Superior temporal gyrus (tissue), 1 donor: Measurements from ENCODE around the gene DOCK9.
"Not testable (repeated sequence)": the region's sequence is repeated elsewhere in the genome, so short reads cannot be mapped to it uniquely, and the experiment has no call there.

Experiments
- DNase-seq: peaks from one replicate; pipeline ENCODE4 v3.0.0-alpha.2; 2016; ENCODE audit errors: extremely low spot score

DOCK9 gene

DNA sequence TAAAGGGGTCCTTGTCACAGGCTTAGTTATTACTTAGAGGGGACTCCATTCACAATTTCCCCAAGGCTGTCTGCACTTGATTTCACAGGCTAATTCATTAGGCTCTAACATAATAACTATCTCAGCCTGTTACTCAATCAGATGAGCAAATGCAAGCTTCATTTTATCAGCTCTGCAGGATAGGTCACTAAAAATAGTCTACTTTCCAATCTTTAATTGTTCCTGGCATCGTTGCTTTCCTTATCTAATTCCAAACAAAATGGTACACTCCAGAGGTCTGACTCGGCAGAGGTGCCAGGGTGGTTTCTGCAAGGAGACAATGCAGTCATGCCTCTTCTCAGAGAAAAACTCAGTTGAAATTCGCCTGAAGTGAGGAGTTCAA is 155.6 kb downstream of the DOCK9 start:
- no peak for DNase-seq

GRCh38 chr13:98821372-98822224 is 156.3 kb downstream of the DOCK9 start:
- no peak for DNase-seq

GRCh38 chr13:98820744-98821371 is 157.0 kb downstream of the DOCK9 start:
- no peak for DNase-seq

GRCh38 chr13:98820300-98820699 is 157.6 kb downstream of the DOCK9 start:
- no peak for DNase-seq

DNA sequence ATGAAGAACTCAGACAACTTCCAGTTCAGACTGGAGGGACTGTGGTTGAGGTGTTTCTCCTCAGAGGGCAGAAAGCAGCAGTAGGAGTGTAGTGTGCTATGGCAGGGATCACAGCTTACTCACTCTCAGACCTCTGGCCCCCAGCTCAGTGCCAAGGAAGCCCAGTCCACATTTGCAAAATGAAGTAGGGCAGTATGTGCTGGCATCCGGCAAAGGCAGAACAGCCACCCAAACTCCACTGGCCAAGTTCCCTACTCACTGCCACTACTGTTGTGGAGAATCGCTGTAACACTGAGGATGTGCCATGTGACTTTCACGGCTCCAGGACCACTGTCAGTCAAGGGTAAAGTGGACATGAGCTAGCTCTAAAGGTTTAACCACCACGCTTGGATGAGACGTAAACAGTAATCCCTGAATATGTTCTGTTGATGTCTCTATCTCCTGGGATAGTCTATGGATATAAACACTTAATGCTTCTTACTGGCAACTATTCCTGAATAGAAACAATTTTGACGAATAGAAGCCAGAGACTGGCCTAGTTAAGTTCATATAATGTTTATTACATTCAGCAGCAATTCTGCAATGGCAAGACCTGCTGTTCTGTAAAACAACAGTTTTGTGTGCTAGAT is 158.4 kb downstream of the DOCK9 start:
- DNase-seq: no peak

DNA sequence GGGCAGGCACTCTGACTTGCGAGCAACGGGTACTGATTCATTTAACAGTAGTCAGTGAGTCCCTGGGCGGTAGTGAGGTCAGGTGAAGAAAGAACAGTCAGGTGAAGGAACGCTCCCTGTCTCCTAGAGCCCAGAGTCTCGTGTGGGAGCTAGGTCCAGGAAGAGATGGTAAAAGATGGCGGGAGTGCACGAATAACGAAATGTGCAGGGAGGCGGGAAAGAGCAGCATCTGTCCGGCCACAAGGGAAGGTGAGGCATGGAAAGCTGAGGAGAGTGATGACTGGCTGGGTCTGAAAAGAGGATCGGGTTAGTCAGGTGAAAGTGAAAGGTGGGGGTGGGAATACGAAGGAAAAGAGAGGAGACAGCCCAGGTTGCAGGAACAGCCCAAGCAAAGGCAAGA is 161.5 kb downstream of the DOCK9 start:
- no peak for DNase-seq

DNA sequence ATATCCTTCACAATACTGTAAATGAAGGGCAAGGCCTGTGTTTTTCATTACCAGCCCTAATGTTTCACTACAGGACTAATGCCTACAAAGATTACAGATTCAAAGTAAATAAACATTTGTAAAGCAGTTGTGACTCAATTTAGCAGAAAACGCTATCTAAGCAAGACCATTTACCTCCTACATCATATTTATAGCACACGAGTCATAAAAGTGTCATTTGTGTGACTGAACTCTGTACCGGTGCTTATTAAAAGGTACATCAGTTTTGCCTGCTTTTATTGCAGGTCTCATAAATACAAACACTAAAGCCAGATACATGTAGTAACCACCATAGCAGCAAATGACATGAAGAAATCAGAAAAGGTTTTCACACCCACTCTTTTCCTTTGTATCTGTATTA is 163.9 kb downstream of the DOCK9 start:
- no peak for DNase-seq

DNA sequence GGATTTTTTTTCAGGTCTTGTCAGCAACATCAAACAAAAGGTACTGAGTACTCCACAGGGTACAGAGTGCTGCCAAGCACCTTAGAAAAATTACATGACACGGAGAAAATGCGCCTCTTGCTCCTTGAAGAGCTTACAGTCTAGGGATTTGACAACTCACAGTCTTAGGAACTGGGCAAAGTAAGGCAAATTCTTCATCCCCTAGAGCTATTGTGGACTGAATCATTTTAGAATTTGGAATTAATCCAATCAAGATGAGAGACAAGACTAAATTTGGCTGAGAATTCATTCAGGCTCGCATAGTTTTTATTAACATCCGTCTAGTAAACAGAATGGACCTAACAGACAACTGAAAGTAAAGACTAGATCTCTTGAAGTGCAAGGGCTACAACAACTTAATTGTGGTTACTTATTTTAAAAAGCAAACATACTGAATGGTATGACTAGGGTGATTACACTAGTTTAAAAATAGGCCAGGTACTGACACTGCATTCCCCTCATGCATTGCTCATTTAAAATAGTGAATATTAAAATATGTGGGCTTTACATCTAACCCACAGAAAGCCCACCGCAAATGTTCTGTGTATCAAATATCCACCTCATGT is 165.6 kb downstream of the DOCK9 start:
- DNase-seq: not testable (repeated sequence)

GRCh38 chr13:98810746-98811145 is 167.1 kb downstream of the DOCK9 start:
- DNase-seq: no peak

DNA sequence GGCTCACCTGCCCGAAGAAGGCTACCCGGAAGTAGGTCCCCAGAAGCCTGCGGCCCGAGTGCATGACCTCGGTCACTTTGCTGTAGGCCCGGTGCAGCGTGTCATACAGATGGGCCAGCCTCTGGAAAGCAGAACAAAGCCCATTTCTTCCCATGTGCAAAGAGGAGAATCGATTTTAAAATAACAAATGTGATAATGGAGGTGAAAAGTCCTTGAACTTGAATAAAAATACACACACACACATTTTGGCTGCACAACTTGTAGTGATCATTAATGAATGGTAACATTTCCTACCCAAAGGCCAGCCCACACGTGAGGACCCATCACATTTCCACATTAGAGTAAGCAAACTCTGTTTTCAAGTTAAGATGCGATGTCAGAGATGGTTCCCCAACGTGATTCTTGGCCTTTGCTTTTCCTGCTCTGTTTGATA is 168.5 kb downstream of the DOCK9 start:
- DNase-seq: no peak

DNA sequence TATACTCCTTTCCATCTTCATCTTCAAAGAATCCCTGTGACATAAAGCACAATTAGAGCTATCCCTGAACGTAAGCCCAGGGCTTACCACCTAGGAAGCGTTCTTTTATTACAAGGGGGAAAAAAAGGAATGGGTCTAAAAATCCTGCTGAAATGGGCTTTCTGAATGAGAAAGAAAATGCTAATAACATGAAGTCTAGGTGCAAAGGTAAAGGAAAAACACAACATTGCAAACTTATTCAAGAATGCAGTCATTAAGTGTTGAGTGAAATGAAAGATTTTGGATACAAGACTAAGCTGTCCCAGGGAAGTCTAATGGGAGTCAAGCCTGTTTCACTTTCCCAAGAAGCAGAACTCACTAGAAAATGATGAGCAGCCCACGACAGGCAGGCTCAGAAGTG is 170.1 kb downstream of the DOCK9 start:
- no peak for DNase-seq

GRCh38 chr13:98804336-98804855 is 173.5 kb downstream of the DOCK9 start:
- no peak for DNase-seq

- no peak for DNase-seq
Measured at GRCh38 chr13:98803921-98804320, 173.9 kb downstream of the DOCK9 start.

DNA sequence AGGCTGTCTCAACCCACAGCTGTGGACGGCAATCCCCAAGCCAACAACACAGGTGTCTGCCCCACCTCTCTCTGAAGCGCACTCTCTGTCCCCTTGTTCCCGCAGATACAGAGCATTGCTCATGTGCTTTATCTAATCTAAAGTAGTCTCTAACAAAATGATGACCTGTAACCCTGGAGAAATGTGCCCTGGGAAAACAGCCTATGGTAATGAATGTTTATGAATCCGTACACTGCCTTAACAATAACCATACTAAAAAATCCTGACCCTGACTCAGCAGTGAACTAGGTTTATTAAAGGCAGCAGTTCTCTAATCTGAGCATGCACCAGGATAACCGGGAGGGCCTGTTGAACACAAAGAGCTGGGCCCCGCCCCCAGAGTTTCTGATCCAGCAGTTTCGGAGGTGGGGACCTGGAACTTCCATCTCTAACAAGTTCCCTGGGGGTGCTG is 174.7 kb downstream of the DOCK9 start:
- no peak for DNase-seq

DNA sequence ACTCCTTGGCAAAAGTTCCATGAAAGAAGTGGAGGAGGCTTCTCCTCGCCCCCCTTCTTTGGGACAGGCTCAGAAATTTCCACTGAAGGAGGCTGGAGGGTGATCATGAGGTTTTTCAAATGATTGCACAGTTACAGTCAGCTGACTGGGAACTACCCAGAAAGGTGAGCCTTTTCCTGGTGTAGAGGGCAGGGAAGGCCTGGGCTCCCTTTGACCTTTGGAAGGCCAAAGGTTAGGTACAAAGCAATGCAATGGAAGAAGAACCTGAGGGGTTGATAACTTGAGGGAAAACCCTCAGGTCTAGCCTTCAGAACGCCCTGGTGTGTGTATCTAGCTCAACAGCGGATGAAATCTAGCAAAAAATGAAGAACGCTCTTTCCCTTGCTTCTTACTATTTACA is 175.3 kb downstream of the DOCK9 start:
- DNase-seq: no peak

DNA sequence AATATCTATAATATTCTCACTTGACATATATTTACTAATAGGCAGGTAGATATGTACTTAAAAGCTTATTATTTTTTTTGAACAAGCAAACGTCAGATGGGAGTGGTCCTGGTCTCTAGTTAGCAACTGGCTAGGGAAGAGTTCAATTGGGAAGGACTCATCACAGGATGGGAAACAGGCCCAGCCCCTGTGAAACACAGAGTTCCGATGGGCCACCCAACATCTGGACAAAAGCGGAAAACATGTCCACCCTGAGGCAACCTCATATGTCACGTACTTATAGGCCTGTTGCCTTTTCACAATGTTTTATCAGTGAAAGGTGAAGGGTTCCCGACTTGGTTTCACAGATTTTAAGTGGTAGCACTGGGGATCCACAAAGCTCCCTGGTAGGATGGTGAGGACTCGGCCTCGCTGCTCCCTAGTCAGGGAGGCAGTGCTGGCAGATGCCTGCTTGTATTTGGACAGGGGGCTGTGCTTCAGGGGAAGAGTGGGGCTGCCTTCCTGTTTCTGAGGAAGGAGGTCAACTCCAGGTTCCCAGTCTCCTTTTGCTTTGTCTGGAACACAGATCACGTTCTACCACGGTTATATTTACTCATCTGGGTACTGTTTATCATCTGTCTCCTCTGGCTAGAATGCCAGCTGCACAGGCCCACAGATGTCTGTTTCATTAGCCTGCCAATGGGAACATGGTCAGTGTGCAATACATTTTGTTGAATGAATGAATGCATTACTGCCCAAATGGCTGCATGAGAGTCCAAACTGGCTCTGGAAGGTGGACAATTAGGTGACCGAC is 176.0 kb downstream of the DOCK9 start:
- DNase-seq: no peak

DNA sequence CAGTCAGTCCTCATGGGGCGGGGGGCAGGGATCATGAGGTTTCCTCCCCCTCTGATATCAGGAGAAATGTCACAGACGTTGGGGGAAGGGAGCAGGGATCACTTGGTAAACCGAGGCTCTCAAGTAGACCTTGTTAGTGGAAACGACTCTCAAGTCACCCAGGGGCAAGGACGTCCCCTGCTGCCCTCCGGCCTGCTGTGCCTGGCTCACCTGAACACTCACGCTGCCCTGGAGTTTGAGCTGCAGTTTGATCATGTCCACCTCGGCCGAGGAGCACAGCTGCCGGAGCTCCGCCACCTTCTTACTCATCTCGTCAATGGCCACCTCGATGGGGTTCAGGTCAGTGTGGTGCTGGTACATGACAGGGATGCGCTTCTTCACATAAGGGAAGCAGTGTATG is 177.8 kb downstream of the DOCK9 start:
- DNase-seq: no peak

DNA sequence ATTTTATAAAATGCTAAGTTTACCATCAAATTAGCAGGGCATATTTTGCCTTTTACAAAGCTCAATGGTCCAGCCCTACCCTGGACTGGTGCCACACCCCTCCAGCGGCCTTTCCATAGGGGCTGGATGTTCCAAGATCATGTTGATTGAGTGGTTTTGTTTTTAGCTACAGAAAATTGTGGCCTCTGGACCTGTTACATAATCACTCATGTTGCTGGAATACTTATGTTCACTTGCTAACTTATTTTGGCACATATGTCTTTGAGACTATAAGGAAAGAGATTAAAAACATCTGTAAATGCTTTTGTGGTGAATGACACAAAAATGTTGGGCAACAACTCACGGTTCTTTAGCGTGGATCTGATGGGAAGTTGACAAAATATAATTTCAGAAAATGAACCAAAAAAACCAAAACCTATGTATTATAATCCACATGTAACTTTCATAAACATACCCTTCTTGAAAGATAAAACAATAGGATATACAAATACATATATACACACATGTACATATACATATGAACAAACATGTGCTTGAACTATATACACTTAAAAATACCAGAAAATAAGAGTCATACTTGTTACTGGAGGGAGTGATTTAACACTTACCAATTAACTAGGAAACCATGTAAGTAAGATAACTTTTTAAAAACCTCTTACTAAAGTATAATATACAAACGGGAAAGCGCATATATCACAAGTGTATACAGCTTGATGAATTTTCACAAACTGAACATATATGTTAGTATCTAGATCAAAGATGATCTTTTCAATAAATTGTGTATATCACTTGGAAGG is 178.8 kb downstream of the DOCK9 start:
- no peak for DNase-seq

DNA sequence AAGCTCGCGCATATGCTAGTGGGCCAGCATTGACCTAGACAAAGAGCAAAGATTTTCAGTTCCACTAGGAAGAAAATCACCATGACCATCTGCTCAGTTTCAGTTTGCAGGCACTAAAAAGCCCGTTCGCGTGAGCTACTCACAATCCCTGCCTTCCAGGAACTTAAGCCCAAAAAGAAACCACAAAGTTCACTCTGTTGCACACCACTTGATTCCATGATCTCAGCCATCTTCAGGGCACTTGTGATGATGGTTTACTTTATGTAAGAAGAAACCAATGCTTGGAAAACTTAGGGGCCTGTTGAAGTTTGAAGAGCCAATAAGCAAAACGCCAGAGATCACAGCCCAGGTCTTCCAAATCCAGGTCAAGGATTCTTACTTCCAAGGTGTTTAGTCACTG is 180.4 kb downstream of the DOCK9 start:
- DNase-seq: no peak

GRCh38 chr13:98796798-98797197 is 181.1 kb downstream of the DOCK9 start:
- no peak for DNase-seq

DNA sequence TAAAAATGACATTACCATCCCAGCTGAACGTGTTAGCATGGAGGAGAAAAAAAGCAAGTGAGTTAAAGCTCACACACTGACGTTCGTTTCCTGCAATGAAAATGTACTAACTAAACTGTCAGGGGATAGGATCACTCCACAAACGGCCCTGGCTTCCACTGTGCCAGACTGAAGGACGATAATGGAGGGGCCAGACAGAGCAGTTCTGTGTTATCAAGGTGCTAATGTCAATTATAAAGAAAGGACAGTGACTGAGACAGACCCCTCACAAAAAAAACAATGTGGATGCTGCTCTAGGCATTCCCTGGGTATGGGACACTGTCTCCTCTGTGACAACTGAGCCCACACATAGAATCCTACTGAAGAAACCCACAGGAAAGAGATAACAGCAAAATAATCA is 181.7 kb downstream of the DOCK9 start:
- no peak for DNase-seq
